GM21360 (cell line): Measurements from ENCODE around the gene EN2.
"Not testable (repeated sequence)": the region's sequence is repeated elsewhere in the genome, so short reads cannot be mapped to it uniquely, and the experiment has no call there.

Experiments used
- ATAC-seq: cut with Tn5 transposase; IDR thresholded peaks from one replicate; pipeline ENCODE4 v1.9.1; 2021; ENCODE audit warnings: mild to moderate bottlenecking, moderate library complexity; ENCODE audit not compliant: unreplicated experiment

Gene EN2

DNA sequence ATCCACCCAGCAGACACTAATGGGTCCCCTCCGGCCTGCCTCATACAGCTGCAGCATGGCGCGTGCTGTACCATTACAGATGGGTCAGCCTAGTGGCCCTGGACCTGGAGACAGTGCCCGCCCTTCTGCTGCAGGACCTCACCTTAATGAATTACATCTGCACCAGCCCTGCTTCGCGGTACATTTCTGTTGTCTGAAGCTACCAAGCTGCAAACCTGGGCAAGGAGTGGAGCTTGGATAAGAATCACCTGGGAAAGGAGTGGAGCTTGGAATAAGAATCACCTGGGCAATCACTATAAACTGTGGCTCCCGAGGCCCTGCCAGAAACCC, 33.0 kb upstream of the EN2 start:
- no peak for ATAC-seq

DNA sequence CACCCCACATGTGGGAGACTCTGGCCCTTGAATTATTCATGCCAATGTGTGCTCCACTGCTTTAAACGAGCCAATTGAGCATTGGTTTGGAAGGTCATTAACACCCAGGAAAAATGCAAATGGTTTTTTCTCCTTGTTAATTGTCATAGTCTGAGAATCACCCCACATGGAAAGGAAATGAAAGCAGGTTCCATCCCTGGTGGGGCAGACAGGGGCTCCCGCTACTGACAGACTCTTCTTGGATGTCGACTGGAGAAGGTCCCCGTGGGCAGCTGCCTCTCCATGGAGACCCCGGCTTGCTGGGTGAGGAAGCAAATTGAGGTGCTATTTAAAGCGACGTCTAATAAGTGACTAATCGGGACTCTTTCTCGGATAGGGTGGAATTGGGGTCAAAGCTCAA, 32.0 kb upstream of the EN2 start:
- no peak for ATAC-seq

DNA sequence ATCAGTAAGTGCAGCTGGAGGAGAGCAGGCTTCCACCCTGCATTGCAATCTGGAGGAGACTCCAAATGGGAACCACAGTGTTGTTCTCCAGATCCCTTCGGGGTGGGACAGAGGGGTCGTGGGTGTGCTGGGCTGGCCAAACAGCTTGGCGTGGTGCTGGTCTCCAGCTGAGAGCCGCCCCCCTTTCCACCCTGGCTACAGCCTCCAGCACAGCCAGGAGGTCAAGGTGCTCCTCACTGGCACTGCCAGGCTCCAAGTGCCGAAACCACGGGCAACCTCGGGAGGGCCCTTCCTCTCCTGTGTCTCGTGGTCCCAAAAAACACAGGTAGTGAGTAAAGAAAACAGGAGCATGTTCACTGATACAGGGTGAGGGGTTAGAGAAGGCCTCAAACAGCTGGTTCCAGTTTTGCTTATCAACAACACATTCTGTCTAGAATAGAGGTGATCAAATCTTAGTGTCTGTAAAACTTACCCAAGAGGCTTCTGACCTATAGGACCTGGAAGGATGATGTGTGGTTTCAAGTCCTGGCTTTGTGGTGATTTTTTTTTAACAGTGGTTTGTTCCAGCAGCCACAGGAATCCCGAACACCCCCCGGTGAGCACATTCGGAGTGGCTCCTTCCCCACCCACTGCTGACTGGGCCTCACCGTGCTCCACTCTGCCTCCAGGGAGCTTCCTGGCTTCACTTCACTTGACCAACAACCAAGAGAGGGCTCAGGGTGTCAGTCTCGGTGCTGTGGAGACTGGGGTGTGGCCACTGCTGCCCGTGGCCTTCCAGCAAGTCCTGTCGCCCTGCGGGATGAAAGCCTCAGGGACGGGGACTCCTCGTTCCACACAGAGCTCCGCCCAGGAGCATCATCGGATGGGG, 31.2 kb upstream of the EN2 start:
- no peak for ATAC-seq

DNA sequence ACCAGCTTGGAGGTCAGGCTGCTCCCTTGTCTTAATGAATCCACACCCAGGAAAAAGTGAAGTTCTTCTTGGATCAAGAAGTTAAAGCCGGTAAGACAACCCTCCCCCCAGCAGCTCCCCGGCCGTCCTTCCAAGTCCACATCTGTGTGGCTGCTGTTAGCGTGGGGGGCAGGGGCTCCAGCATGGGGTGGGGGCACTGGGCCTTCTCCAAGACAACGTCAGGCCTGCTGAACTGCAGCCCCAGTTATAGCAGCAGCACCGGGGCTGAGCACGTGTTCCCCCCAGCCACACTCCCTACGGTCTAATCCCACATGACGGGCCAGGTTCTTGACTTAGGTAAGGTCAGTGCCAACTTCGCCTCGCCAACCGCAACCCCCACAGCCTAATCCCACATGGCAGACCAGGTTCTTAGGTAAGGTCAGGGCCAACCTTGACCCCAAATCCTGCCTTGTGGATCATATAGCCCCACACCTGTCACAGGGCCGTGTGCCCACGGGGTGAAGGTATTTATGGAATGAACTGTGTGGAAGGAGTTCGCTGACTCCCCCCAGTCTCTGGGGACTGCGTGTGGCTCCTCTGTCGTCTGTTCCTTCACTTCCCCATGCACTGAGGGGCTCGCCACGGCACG, 30.4 kb upstream of the EN2 start:
- no peak for ATAC-seq

DNA sequence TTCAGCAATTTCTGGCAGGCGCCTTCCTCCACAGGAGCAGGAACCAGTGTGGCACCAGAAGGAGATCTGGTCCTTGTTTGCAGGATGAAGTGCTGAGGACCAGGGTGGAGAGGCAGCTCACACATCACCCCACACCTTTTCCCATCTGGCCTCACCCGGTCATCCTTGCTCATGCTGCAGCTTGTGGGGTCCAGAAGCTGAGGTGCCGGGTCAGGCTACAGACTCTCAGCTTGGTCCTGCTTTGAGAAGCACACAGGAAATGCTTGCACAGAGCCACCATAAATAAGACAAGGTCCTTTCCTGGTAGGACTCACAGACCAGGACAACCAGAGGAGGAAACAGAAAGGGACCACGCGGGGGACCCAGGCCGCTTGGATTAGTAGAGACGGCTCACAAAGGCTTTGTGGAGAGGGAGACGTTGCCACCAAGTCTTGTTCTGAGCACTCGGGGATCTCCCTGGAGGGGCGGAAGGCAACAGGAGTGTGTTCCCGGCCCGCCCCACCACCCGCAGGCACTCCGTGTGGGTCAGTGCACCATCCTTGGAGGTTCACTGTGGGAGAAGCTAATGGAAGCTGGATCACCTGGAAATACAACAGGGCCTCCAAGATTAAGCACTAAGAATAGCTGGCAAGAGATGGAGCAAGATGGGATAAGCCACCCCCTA, 29.6 kb upstream of the EN2 start:
- no peak for ATAC-seq

DNA sequence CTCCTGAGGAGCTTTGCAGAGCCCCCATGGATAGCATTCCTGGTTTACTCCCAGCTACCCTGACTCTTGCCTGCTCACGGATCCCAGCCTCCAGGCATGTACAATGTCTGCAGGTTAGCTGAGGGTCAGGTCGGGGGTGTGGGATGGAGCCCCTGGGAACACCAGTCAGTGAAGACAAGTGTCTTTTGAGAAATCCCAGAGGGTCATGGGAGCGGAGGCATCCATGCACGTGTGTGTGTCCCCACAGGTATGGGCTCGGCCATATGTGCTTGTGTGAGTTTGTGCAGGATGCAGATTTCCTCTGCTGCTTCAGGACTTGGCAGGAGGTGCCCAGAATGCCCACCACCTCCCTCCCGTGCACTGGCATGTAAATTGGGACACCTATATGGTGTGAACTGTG, 28.3 kb upstream of the EN2 start:
- no peak for ATAC-seq

DNA sequence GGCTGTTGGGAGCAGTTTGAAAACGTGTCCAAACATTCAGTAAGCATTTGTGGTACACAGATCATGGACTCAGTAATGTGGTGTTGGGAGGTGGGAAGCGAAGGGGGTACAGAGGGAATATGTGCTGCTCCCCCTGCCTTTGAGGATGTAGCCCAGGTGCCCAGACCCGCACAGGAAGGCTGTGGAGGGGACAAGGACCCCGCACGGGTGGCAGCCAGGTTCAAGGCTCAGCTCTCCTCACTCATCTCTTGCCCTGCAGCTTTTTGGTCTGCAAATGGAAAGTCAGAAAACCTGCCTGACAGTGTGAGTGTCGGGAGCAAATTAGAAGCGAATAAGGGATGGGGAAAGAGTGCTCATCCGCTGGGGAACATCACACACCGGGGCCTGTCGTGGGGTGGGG, 27.3 kb upstream of the EN2 start:
- no peak for ATAC-seq

DNA sequence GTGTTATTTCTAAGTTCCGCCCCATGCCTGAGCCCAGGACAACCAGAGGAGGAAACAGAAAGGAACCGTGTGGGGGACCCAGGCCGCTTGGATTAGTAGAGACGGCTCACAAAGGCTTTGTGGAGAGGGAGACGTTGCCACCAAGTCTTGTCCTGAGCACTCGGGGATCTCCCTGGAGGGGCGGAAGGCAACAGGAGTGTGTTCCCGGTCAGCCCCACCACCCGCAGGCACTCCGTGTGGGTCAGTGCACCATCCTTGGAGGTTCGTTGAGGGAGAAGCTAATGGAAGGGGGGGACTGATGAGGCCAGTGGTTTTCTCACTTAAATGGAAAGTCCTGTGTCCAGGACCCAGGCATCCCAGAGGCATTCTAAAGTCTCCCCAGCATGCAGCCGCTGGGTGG, 26.7 kb upstream of the EN2 start:
- ATAC-seq = no peak

DNA sequence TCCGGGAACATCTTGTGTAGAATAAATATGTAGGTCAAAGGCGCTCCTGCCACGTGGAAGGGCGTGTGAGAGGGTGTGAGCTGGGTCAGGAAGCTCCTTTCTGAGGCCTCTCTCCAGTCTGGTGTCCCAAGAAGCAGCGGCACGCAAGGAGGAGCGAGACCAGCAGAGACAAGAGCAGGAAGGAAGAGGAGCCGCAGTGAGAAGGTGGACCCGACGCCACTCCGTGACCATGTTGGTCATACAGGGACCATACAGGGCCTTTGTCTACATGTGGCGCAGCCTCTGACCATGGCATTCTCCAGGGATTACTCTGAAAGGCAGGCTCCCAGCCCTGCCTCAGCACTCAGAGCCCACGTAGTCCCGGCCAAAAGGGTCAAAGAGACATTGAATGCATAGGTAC, 26.2 kb upstream of the EN2 start:
- ATAC-seq = no peak

DNA sequence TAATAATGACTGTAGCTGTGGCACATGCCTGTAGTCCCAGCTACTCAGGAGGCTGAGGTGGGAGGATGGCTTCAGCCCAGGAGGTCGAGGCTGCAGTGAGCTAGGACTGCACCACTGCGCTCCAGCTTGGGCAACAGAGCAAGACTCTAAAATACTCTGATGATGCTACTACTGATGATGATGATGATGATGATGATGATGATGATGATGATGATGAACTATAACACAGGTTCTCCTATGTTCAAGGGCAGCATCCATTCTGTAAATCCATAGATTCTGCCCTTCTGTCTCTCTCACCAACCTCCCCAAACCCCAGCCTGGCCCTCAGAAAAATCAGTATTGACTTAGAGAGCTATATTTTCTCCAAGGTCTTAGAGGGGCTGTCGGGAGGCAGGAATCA, 22.8 kb upstream of the EN2 start:
- ATAC-seq = no peak

DNA sequence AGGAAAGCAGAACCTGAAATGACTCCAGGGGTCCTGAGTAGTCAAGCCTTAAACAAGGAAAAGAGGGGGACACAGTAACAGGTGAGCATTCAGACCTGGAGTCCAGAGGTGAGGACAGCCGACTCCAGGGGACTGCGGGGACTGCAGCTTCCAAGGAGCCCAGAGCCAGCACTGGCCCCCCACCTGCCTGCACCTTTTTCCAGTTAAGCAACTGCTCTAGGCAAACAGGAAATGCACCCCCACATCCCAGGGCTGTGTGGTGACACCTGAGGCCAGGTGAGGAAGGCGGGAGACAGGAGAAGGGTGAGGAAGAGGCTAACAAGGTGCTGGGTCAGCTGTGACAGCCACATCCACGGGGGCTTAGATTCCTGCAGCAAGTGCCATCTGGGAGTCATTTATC, 20.1 kb upstream of the EN2 start:
- no peak for ATAC-seq

DNA sequence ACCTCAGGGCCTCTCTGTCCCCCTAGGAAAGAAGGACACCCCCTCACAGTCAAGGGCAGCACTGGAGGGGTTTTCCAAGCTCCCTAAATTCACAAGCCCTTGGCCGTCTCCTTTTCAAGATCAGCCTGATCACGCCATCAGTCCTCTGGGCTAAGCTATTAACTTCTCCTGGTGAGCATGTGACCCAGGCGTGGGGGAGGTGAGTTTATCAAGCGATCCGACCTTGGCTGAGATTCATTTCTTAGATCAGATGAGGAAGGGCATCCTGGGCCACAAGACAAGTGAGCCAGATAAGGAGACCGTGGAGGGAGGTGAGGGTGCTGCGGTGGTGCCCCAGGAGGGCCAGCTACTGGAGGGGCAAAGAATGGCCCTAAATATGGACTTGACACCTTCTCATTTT, 19.2 kb upstream of the EN2 start:
- no peak for ATAC-seq

DNA sequence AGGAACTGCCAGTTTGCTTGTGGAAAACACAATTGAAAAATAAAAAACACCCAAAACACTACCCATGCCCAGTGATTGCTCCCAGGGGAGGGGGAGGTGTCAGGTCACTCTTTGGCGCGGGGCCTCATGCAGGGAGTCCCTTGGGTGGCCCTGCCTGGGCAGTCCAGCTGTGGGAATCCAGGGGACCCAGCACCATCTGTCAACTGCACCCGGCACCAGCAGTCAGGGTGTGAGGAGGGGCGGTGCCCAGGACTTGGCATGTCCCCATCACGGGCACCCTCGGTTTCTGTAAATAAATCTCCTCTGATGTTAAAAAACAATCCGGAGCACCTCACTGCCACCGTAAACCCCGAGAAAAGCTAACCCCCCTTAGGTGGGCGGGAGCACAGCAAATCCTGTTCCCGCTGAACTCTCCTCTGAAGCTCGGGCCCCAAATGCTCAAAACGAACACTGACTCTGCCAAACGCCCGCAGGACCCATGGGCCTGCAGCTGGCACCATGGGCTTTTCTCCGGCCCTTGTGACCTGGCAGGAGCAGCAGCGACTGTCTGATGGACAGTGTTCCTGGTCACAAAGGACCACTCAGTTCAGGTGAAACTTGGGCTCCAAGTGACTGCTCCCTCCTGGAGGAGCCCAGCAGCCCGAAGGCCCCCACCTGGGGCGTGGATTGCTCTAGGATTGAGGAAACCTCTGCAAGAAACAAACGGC, 18.5 kb upstream of the EN2 start:
- no peak for ATAC-seq

DNA sequence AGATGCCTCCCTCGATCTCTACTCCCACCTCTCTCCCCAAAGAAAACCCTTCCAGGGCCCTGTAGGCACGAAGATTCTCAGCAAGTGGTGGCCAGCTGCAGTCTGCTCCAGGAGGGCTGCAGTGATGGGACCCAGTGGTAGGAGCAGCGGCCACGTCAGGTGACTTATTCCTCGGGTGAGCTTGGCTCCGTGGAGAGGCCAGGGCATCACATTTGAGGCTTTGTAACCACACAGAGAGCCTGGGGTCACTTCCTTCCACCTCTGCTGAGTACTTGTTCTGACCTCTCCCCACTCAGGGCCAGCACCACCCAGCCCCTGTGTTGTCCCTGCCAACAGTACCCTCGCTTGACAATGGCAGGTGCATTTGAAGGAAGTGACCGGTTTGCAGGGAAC, 17.9 kb upstream of the EN2 start:
- ATAC-seq = no peak

DNA sequence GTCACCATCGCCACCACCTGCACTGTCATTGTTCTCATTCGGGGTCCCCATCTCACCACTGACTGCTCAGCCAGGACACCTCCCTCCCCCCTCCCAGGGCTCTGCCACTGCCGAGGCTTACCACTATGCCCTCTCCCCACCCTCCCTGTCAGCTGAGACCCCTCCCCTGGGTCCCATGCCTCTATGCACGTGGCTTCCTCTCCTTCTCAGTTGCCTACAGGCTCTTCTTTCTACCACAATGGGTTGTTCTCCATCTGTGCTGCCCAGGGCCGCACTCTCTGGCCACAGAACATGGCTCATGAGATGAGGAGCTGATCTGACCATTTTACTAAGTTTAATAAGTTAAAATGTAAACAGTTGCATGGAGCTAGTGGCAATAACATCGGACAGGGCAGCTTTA, 16.1 kb upstream of the EN2 start:
- no peak for ATAC-seq

DNA sequence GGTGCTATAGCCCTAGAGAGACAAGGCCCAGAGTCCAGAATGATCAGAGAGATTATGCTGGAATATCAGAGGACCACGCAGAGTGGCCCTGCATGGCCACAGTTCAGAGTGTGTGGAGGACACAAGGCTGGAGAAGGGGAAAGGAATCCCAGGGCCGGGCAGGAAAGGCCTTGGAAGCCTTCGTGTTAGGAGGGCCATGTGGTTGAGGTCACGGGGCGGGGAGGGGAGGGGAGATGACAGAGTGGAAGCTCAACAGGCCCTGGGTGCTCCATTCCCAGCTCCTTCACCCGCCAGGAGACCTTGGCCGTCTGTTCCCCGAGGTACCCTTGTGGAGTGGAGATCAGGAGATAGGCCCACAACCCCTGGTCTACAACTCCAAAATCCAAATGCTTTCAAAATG, 13.2 kb upstream of the EN2 start:
- ATAC-seq = no peak

DNA sequence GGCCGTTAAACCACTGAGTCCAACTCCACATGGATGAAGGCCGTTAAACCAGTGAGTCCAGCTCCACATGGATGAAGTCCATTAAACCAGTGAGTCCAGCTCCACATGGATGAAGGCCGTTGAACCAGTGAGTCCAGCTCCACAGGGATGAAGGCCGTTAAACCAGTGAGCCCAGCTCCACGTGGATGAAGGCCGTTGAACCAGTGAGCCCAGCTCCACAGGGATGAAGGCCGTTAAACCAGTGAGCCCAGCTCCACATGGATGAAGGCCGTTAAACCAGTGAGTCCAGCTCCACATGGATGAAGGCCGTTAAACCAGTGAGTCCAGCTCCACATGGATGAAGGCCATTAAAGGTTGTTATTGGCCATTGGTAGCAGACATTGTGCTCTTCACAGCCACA, 12.3 kb upstream of the EN2 start:
- ATAC-seq = not testable (repeated sequence)

DNA sequence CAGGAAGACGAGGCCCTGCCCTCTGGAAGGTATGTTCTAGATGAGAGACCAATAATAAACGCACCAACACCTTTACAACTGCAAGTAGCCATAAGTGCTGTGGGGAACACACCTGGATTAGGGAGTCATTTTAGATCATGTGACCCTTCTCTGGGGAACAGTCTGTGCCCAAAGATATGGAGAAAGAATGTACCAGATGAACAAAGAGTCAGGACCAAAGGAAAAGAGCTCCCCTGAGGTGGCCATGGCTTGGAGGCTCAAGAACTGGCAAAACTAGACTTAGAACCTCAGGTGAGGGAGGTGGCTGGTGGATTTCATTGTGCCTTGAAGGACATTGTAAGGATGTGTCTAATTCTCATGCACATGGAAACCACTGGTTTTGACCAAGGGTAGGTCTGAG, 10.3 kb upstream of the EN2 start:
- no peak for ATAC-seq

DNA sequence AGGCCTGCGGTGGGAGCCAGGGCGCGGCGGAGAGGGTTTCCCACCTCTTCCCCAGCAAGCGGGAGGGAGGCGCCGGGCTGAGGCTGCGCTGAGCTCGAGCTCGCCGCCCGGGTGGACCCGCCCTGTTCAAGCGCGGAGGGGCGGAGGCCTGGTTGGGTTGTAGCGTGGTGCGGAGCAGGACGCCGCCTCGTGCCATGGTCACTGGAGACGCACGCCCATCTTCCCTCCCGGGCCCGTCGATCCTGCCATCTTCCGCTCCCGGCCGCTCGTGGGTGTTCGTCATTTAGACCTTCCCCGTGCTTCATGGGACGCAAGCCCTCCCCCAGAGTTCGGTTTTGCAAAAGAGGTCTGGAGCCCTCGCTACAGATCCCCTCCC, 9.3 kb upstream of the EN2 start:
- ATAC-seq = no peak

DNA sequence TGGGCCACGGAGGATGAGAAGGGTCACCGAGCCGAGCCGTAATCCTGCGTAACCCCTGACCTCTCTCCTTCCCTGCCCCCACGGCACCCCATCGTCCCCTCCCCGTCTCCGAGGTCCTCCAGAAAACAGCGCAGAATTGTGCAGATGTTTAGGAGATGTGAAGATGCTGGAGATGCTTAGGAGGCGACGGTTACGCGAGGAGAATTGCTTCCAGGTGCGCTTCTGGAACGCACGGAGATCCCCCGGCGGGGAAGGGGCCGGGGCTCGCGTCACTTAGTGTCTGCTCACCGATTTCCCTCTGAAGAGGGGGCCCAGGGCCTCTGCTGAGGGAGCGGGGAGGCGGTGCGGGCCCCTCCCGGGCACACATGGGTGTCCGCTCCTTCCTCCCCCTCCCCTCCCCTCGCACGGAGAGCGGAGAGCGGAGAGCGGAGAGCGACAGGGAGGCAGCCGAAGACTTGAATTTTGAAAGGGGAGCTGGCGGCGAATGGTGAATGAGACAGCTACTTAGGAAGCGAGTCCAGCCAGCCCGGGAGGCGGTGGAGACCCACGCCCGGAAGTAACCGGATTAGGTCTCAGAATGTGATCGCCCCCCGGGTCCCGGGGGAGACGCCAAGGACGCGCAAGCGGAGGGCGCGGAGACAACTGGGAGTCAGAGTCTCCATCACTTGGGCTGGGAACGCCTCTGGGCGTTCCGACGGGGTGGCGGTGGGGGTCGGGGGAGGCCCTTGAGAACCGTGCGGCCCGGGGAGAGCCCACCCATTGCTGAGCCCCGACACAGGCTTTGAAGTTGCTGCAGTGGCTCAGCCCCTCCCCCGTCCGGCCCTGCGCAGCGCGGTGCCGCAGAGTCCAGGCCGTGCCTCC, 8.7 kb upstream of the EN2 start:
- ATAC-seq = no peak
